Colonic mucosa (tissue), 4 donors: ENCODE measurements around the gene DNMT3A. TPM values are rescaled to one million over a fixed set of nuclear protein-coding genes. Genes with fewer than 3 reads are reported as not detected.
A peak's percentile ranks its signal among the peaks of the same experiment; 100 is the strongest.

Source experiments
- DNase-seq: peaks from one replicate; pipeline ENCODE4 v3.0.0-alpha.2; 2020
- H3K27ac ChIP-seq: fragments of 200-600 bp; one replicate; pipeline ENCODE4 v1.8.0; 2021
- H3K27me3 ChIP-seq: fragments of 200-600 bp; one replicate; pipeline ENCODE4 v1.8.0; 2021
- H3K36me3 ChIP-seq: fragments of 200-600 bp; one replicate; pipeline ENCODE4 v1.8.0; 2021
- H3K4me1 ChIP-seq: fragments of 200-600 bp; one replicate; pipeline ENCODE4 v1.8.0; 2021; ENCODE audit warnings: mild to moderate bottlenecking
- H3K4me3 ChIP-seq: fragments of 200-600 bp; one replicate; pipeline ENCODE4 v1.8.0; 2021
- H3K9ac ChIP-seq, 2 donors: one replicate each; pipeline ENCODE4 v1.7.0; 2013; ENCODE audit warnings: control low read depth in 2 of 2, low read depth in 2 of 2, low read length in 2 of 2
- H3K9me3 ChIP-seq: fragments of 200-600 bp; one replicate; pipeline ENCODE4 v1.8.0; 2021
- CTCF ChIP-seq: fragments of 200-600 bp; IDR thresholded peaks from one replicate; pipeline ENCODE4 v1.8.0; 2022; ENCODE audit warnings: antibody characterized with exemption, mild to moderate bottlenecking
- intact Hi-C: fragments of 100-400 bp; cut with DNase I; formaldehyde crosslinking; loops from one replicate; pipeline ENCODE4 v1.14.1; 2022
- total RNA-seq, 2 donors: library from RNA; stranded (reverse); fragmentation: NEBNext Ultra II Directional in 1 of 2; extraction: Animal tissue kit (Norgen Biotek cat#: 25700) in 1 of 2; gene quantifications; one replicate each; pipeline ENCODE4 v1.2.1, GENCODE V29; 2021
- donor health status: healthy.
- donor health status: DM: no; HTN: no; CAD: no.
- donor health status: DM: no; HTN: no; CAD: no.

DNMT3A gene
- total RNA-seq, 2 donors from 2014 or later: 30.8 to 44.5 TPM

- no peak for DNase-seq
- Histone ChIP-seq H3K27ac (no peak overlapping the region), H3K27me3 (no peaks in the 10 kb centered on the region), H3K4me1 (no peaks in the 10 kb centered on the region), H3K4me3 (no peak overlapping the region), H3K36me3 (no peaks in the 10 kb centered on the region), H3K9me3 (no peaks in the 10 kb centered on the region), H3K9ac (no peak overlapping the region)
- no peak for TF ChIP-seq CTCF
- intact Hi-C loops: no loop called here
These were observed 121.4 kb downstream of the DNMT3A start for GRCh38 chr2:25220313-25220712.

GRCh38 chr2:25219621-25220020 lies 122.1 kb downstream of the DNMT3A start:
- TF ChIP-seq CTCF: no peak
- no peak for DNase-seq
- H3K9ac ChIP-seq: no peak overlapping the region
- no peaks in the 10 kb centered on the region for H3K9me3 ChIP-seq
- no peaks in the 10 kb centered on the region for H3K27me3 ChIP-seq
- intact Hi-C loops: no loop called here
- no peaks in the 10 kb centered on the region for H3K36me3 ChIP-seq
- H3K4me3 ChIP-seq: no peak overlapping the region
- no peaks in the 10 kb centered on the region for H3K4me1 ChIP-seq
- H3K27ac ChIP-seq: no peak overlapping the region

- H3K4me1 ChIP-seq: no peaks in the 10 kb centered on the region
These were observed 123.6 kb downstream of the DNMT3A start for GRCh38 chr2:25218100-25218499.

GRCh38 chr2:25215948-25216679 lies 125.6 kb downstream of the DNMT3A start:
- Histone ChIP-seq H3K9me3 (no peaks in the 10 kb centered on the region), H3K27me3 (no peaks in the 10 kb centered on the region), H3K4me3 (peak overlapping the region; percentile 45), H3K27ac (peak overlapping the region; percentile 40), H3K36me3 (no peaks in the 10 kb centered on the region), H3K9ac (peak overlapping the region in 1 of 2 donors; percentile 60), H3K4me1 (no peaks in the 10 kb centered on the region)
- intact Hi-C loops: no loop called here
- DNase-seq: peak; percentile 80
- TF ChIP-seq CTCF: no peak

More at GRCh38 chr2:25218100-25218499, 123.6 kb downstream of the DNMT3A start:
- Histone ChIP-seq H3K27me3 (no peaks in the 10 kb centered on the region), H3K27ac (no peak overlapping the region), H3K36me3 (no peaks in the 10 kb centered on the region), H3K9me3 (no peaks in the 10 kb centered on the region), H3K9ac (no peak overlapping the region), H3K4me3 (no peak overlapping the region)
- no peak for TF ChIP-seq CTCF
- intact Hi-C loops: no loop called here
- DNase-seq: no peak

GRCh38 chr2:25215232-25215631 lies 126.5 kb downstream of the DNMT3A start:
- no peak overlapping the region for H3K27ac ChIP-seq
- no peak for DNase-seq
- no peak for TF ChIP-seq CTCF

More at GRCh38 chr2:25215232-25215631, 126.5 kb downstream of the DNMT3A start:
- H3K9me3 ChIP-seq: no peaks in the 10 kb centered on the region
- H3K4me1 ChIP-seq: no peaks in the 10 kb centered on the region
- no peak overlapping the region for H3K4me3 ChIP-seq
- no peaks in the 10 kb centered on the region for H3K27me3 ChIP-seq
- H3K9ac ChIP-seq: no peak overlapping the region
- intact Hi-C loops: no loop called here
- no peaks in the 10 kb centered on the region for H3K36me3 ChIP-seq
